ENCODE data around the gene FCSK. TPM values are rescaled to one million over a fixed set of nuclear protein-coding genes. Genes with fewer than 3 reads are reported as not detected.

FCSK gene
- total and polyA plus RNA-seq, 2 of the 13 experiments (the other 11 are each of a cell fraction or from before 2014, with no cell fraction given): 9.1 to 19.2 TPM

DNA sequence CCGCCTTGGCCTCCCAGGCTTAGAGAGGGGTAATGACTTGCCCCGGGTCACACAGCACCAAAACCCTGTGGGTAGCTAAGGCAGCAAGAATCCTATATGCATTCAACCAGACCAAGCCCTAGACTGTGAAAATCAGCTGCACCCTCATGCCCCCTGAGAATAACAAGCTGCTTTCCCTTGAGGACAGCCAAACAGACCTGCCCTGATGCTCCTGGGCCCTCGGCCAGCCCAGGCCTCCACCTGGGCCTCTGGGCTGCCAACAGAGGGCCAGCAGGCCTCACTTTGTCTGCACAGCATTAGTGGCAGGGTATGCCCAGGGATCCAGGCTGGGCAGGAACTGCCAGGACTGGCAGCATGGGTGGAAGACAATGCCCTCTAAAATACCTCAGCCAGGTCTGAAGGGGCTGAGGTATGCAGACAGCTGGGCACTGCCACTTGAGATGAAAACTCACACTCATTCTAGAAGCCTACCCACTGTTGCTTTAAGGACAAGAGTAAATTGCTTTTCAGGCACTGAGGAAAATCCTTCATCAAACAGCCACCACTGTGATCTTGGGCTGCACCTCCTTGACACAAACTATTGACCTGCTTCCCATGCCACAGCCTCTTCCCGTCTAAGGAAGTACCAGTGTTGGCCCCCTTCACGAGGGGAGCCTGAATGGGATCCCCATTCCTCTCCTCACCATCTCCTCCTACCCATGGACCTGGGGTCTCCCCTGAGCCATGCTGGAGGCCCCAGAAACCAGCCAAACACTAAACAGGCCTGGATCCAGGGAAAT lies 24.3 kb upstream of the FCSK start (continued):
- TF ChIP-seq, protein P1, sequence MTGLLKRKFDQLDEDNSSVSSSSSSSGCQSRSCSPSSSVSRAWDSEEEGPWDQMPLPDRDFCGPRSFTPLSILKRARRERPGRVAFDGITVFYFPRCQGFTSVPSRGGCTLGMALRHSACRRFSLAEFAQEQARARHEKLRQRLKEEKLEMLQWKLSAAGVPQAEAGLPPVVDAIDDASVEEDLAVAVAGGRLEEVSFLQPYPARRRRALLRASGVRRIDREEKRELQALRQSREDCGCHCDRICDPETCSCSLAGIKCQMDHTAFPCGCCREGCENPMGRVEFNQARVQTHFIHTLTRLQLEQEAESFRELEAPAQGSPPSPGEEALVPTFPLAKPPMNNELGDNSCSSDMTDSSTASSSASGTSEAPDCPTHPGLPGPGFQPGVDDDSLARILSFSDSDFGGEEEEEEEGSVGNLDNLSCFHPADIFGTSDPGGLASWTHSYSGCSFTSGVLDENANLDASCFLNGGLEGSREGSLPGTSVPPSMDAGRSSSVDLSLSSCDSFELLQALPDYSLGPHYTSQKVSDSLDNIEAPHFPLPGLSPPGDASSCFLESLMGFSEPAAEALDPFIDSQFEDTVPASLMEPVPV (CRISPR knock-in tag; IDR thresholded peaks at IDR 0.05): 0 out of 2 replicates have a peak, but pooled peaks have one; percentile 11
- TF ChIP-seq BRD4 (CRISPR knock-in tag; IDR thresholded peaks at IDR 0.05) (0 out of 2 replicates have a peak, but pooled peaks have one; percentile 61), ZMYM4 (CRISPR knock-in tag; IDR thresholded peaks at IDR 0.05) (0 out of 2 replicates have a peak, but pooled peaks have one; percentile 11), POLR2G (IDR thresholded peaks at IDR 0.05; ENCODE audit: low read depth, low read length) (peak; percentile 42; the same call in 1 of the 2 replicates), HES4 (CRISPR knock-in tag; IDR thresholded peaks at IDR 0.05; ENCODE audit: borderline replicate concordance) (0 out of 2 replicates have a peak, but pooled peaks have one; percentile 8), ZNF687 (CRISPR knock-in tag; IDR thresholded peaks at IDR 0.05) (peak; percentile 72), FIP1L1 (IDR thresholded peaks at IDR 0.05; ENCODE audit: borderline replicate concordance, insufficient read depth, low read depth, low read length) (0 out of 2 replicates have a peak, but pooled peaks have one; percentile 14), IRX3 (CRISPR knock-in tag; IDR thresholded peaks at IDR 0.05; ENCODE audit: borderline replicate concordance, low read depth) (no peak), ATF4 (CRISPR knock-in tag; IDR thresholded peaks at IDR 0.05) (no peak), REL (CRISPR knock-in tag; conservative IDR thresholded peaks at IDR 0.05) (no peak), SATB2 (CRISPR knock-in tag; IDR thresholded peaks at IDR 0.05) (no peak), NCOA2 (CRISPR knock-in tag; IDR thresholded peaks at IDR 0.05) (no peak)
- TF ChIP-seq, protein P2, sequence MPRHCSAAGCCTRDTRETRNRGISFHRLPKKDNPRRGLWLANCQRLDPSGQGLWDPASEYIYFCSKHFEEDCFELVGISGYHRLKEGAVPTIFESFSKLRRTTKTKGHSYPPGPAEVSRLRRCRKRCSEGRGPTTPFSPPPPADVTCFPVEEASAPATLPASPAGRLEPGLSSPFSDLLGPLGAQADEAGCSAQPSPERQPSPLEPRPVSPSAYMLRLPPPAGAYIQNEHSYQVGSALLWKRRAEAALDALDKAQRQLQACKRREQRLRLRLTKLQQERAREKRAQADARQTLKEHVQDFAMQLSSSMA (CRISPR knock-in tag; IDR thresholded peaks at IDR 0.05): peak; percentile 83; the same call in 1 of the 2 replicates
- TF ChIP-seq, protein P3, sequence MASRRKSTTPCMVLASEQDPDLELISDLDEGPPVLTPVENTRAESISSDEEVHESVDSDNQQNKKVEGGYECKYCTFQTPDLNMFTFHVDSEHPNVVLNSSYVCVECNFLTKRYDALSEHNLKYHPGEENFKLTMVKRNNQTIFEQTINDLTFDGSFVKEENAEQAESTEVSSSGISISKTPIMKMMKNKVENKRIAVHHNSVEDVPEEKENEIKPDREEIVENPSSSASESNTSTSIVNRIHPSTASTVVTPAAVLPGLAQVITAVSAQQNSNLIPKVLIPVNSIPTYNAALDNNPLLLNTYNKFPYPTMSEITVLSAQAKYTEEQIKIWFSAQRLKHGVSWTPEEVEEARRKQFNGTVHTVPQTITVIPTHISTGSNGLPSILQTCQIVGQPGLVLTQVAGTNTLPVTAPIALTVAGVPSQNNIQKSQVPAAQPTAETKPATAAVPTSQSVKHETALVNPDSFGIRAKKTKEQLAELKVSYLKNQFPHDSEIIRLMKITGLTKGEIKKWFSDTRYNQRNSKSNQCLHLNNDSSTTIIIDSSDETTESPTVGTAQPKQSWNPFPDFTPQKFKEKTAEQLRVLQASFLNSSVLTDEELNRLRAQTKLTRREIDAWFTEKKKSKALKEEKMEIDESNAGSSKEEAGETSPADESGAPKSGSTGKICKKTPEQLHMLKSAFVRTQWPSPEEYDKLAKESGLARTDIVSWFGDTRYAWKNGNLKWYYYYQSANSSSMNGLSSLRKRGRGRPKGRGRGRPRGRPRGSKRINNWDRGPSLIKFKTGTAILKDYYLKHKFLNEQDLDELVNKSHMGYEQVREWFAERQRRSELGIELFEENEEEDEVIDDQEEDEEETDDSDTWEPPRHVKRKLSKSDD (CRISPR knock-in tag; IDR thresholded peaks at IDR 0.05; ENCODE audit: low read depth): no peak

Measured in HepG2 (cell line).